ENCODE results near the gene SH3RF2. TPM values are rescaled to one million over a fixed set of nuclear protein-coding genes. Genes with fewer than 3 reads are reported as not detected.

The SH3RF2 gene
- total and polyA plus RNA-seq, 10 of the 15 experiments (the other 5 are each of a cell fraction or from before 2014, with no cell fraction given), result 0.15 TPM; not detected in 9

- TF ChIP-seq ZNF592 (IDR thresholded peaks at IDR 0.05) (no peak), NFXL1 (IDR thresholded peaks at IDR 0.05; ENCODE audit: borderline replicate concordance) (no peak), TBL1XR1 (IDR thresholded peaks at IDR 0.05; ENCODE audit: low read depth, low read length) (no peak)
These were observed 49.2 kb upstream of the SH3RF2 start (continued) for GRCh38 chr5:145887217-145887616.

GRCh38 chr5:145887976-145888574, 48.3 kb upstream of the SH3RF2 start:
- no peak for FAIRE-seq
- Histone ChIP-seq H3K4me2 (ENCODE audit: control insufficient read depth, insufficient read depth) (no peak overlapping the region), H3K79me2 (ENCODE audit: control insufficient read depth, insufficient read depth, low read length) (no peaks in the 10 kb centered on the region), H4K20me1 (ENCODE audit: control insufficient read depth, insufficient read depth) (no peaks in the 10 kb centered on the region), H3K9me3 (replicated peaks; ENCODE audit: control insufficient read depth, insufficient read depth, low read length) (no peaks in the 10 kb centered on the region), H3K4me3 (no peak overlapping the region), H3K27me3 (replicated peaks in 1 of 2; ENCODE audit: control insufficient read depth in 2 of 2, insufficient read depth in 2 of 2, low read length in 1 of 2) (no peaks in the 10 kb centered on the region), H3K4me1 (ENCODE audit: control insufficient read depth, insufficient read depth, low read length) (no peaks in the 10 kb centered on the region), H2AFZ (ENCODE audit: control insufficient read depth, low read depth, low read length) (no peak overlapping the region), H3K27ac (ENCODE audit: control insufficient read depth, insufficient read depth) (no peak overlapping the region), H3K9ac (ENCODE audit: control insufficient read depth, insufficient read depth, low read length) (no peak overlapping the region), H3K36me3 (ENCODE audit: control insufficient read depth in 2 of 2, insufficient read depth in 2 of 2, low read length in 1 of 2) (no peaks in the 10 kb centered on the region)
- ChIA-PET SMC1A (ENCODE audit: uncharacterized antibody, unreplicated experiment) (interaction anchor here (1.4 kb wide), 1 partner anchor 25 kb away, joined by 3 read pairs; no protein-coding TSS in a partner anchor), CTCF (interaction anchor here (1.0 kb wide), 2 partner anchors 18 to 1684 kb away, joined by 3 to 4 read pairs; no protein-coding TSS in a partner anchor), RAD21 (ENCODE audit: unreplicated experiment) (no interaction called here), POLR2A (no interaction called here)
- TF ChIP-seq CTCF (IDR thresholded peaks at IDR 0.05 in 2 of 3, conservative IDR thresholded peaks at IDR 0.05 in 1 of 3; ENCODE audit: control insufficient read depth in 2 of 3, extremely low read depth in 1 of 3, insufficient read depth in 1 of 3, low read depth in 3 of 3, low read length in 3 of 3) (peak; percentile 32 to 54 (median 36); a peak in 5 of 6 replicates), TCF7 (IDR thresholded peaks at IDR 0.05; ENCODE audit: borderline replicate concordance) (no peak), RAD21 (IDR thresholded peaks at IDR 0.05; ENCODE audit: insufficient read depth, low read depth, low read length) (0 out of 2 replicates have a peak, but pooled peaks have one; percentile 18), HDGF (IDR thresholded peaks at IDR 0.05) (no peak), MYB (IDR thresholded peaks at IDR 0.05; ENCODE audit: borderline replicate concordance, low read depth, low read length) (no peak)
- no TSS peak for BruUV-seq (replicated peaks)
- WGBS (ENCODE audit: insufficient coverage, insufficient replicate concordance, low lambda C conversion rate, missing lambda C conversion rate), result 67% methylated on average over 5 of the region's 5 CpGs
- ATAC-seq, result peak; percentile 73
- in situ Hi-C loops (cut with MboI), result no loop called here
- no peak for DNase-seq (ENCODE audit: low read depth, low spot score)
- intact Hi-C loops (cut with micrococcal nuclease; ENCODE audit: unreplicated experiment), result no loop called here

All from GM12878 (cell line).